A549 (cell line): ENCODE results near the gene SERPIND1. TPM values are rescaled to one million over a fixed set of nuclear protein-coding genes. Genes with fewer than 3 reads are reported as not detected.

Source experiments
- ATAC-seq, 2 experiments: fragments of 200-7000 bp in 1 of 2; fragments of >200 bp in 1 of 2; cut with Nextera tagmentation in 1 of 2; cut with Tn5 transposase in 1 of 2; 3 replicates each; pipeline versions ENCODE4 v1.8.0 to v1.9.1; 2018 to 2020; ENCODE audit warnings: mild to moderate bottlenecking in 1 of 2, moderate library complexity in 1 of 2
- CTCF ChIA-PET: fragments of 300-600 bp; sonication (Branson Sonifier 250); formaldehyde crosslinking; extraction: SDS; loops from one replicate; lab custom pipeline; 2021; ENCODE audit warnings: antibody characterized with exemption, inconsistent platforms; lab: Yijun Ruan, JAX
- POLR2A ChIA-PET: fragments of 350-600 bp; formaldehyde crosslinking; extraction: SDS; loops from one replicate; lab custom pipeline; 2021; ENCODE audit warnings: antibody characterized with exemption, inconsistent platforms; lab: Yijun Ruan, JAX
- DNase-seq, 2 experiments: peaks; one replicate each; pipeline versions ENCODE4 v3.0.0 to v3.0.0-alpha.2; 2011 to 2016; ENCODE audit warnings: low read depth in 1 of 2, low spot score in 1 of 2
- FAIRE-seq: peaks from 2 replicates; lab custom pipeline; 2011; peaks lifted over from hg19 to GRCh38; lab: Jason Lieb, UNC
- H3K27ac ChIP-seq, 2 experiments: fragments of >200 bp; sonication (Bioruptor Twin); formaldehyde crosslinking; 3 replicates each; pipeline ENCODE4 v1.5.1; 2016 to 2017
- H3K4me1 ChIP-seq: fragments of >200 bp; sonication (Bioruptor Twin); formaldehyde crosslinking; 3 replicates; pipeline ENCODE4 v1.6.1; 2016
- H3K4me2 ChIP-seq: fragments of >200 bp; sonication (Bioruptor Twin); formaldehyde crosslinking; 3 replicates; pipeline ENCODE4 v1.6.1; 2016
- H3K4me3 ChIP-seq: fragments of >200 bp; sonication (Bioruptor Twin); formaldehyde crosslinking; 3 replicates; pipeline ENCODE4 v1.5.1; 2016
- H3K9me3 ChIP-seq: fragments of >200 bp; sonication (Bioruptor Twin); formaldehyde crosslinking; 3 replicates; pipeline ENCODE4 v1.6.1; 2016
- ATOH8 ChIP-seq: fragments of 250-450 bp; sonication (Bioruptor Pico); IDR thresholded peaks from 2 replicates; pipeline ENCODE4 v1.5.0; 2020; ENCODE audit warnings: low read depth, mild to moderate bottlenecking, moderate library complexity
- CBX2 ChIP-seq: fragments of 200-600 bp; sonication (generic); IDR thresholded peaks from 2 replicates; pipeline ENCODE4 v1.6.1; 2016; ENCODE audit warnings: low read depth, mild to moderate bottlenecking, borderline replicate concordance
- CBX8 ChIP-seq: fragments of 200-600 bp; sonication (generic); IDR thresholded peaks from 2 replicates; pipeline ENCODE4 v1.6.1; 2016
- CEBPB ChIP-seq, 2 experiments: fragments of >200 bp in 1 of 2; sonication (Bioruptor Twin) in 1 of 2; formaldehyde crosslinking in 1 of 2; IDR thresholded peaks; 2 replicates each; pipeline ENCODE4 v1.6.1; 2012 to 2016
- CTCF ChIP-seq: fragments of >200 bp; sonication (Bioruptor Twin); formaldehyde crosslinking; IDR thresholded peaks from 3 replicates; pipeline ENCODE4 v1.5.1; 2016
- ELK1 ChIP-seq: fragments of 150-350 bp; IDR thresholded peaks from 2 replicates; pipeline ENCODE4 v1.6.1; 2014; ENCODE audit warnings: low read depth, mild to moderate bottlenecking, low read length
- EP300 ChIP-seq, 2 experiments: fragments of >200 bp; sonication (Bioruptor Twin); formaldehyde crosslinking; IDR thresholded peaks; 2 replicates in 1 of 2; 3 replicates in 1 of 2; pipeline ENCODE4 v1.6.1; 2016 to 2017
- FOSB ChIP-seq: fragments of 250-450 bp; sonication (Bioruptor Pico); IDR thresholded peaks from 2 replicates; pipeline ENCODE4 v1.5.0; 2020; ENCODE audit warnings: mild to moderate bottlenecking, moderate library complexity
- FOSL2 ChIP-seq, 2 experiments: fragments of 450-650 bp in 1 of 2; fragments of >200 bp in 1 of 2; sonication (Bioruptor Twin) in 1 of 2; formaldehyde crosslinking; IDR thresholded peaks; 2 replicates each; pipeline versions ENCODE4 v1.5.0 to v1.6.1; 2016 to 2020; ENCODE audit warnings: mild to moderate bottlenecking in 1 of 2, moderate library complexity in 1 of 2
- GATA3 ChIP-seq: IDR thresholded peaks from 2 replicates; pipeline ENCODE4 v1.6.1; 2012; ENCODE audit warnings: borderline replicate concordance
- HES2 ChIP-seq: fragments of >200 bp; sonication (Bioruptor Twin); formaldehyde crosslinking; IDR thresholded peaks from 2 replicates; pipeline ENCODE4 v1.6.1; 2016
- HOXB13 ChIP-seq: fragments of 250-450 bp; sonication (Bioruptor Pico); IDR thresholded peaks from 2 replicates; pipeline ENCODE4 v1.5.0; 2020; ENCODE audit warnings: low read depth, mild to moderate bottlenecking, moderate library complexity
- JUN ChIP-seq, 2 experiments: fragments of >200 bp; sonication (Bioruptor Twin); formaldehyde crosslinking; IDR thresholded peaks; 2 replicates in 1 of 2; 3 replicates in 1 of 2; pipeline ENCODE4 v1.6.1; 2016 to 2017
- KDM1A ChIP-seq: fragments of 200-600 bp; sonication (generic); IDR thresholded peaks from 2 replicates; pipeline ENCODE4 v1.6.1; 2016; ENCODE audit warnings: low read depth, mild to moderate bottlenecking
- MAFK ChIP-seq: fragments of 450-650 bp; IDR thresholded peaks from 2 replicates; pipeline ENCODE4 v1.6.1; 2014; ENCODE audit not compliant: partially characterized antibody
- MAX ChIP-seq: IDR thresholded peaks from 2 replicates; pipeline ENCODE4 v1.6.1; 2012
- MAZ ChIP-seq: fragments of 150-350 bp; IDR thresholded peaks from 2 replicates; pipeline ENCODE4 v1.6.1; 2014; ENCODE audit warnings: antibody characterized with exemption, low read depth, low read length, borderline replicate concordance
- MYC ChIP-seq: IDR thresholded peaks from 2 replicates; pipeline ENCODE4 v1.6.1; 2012; ENCODE audit warnings: mild to moderate bottlenecking, inconsistent platforms, low read length, improper control_type of control experiment, borderline replicate concordance
- NPAS2 ChIP-seq: fragments of 250-450 bp; sonication (Bioruptor Pico); IDR thresholded peaks from 2 replicates; pipeline ENCODE4 v1.8.0; 2022; ENCODE audit warnings: mild to moderate bottlenecking, moderate library complexity, borderline replicate concordance
- PHF8 ChIP-seq: fragments of 200-600 bp; sonication (generic); IDR thresholded peaks from 2 replicates; pipeline ENCODE4 v1.6.1; 2016; ENCODE audit warnings: low read depth, mild to moderate bottlenecking, antibody characterized with exemption, moderate library complexity, borderline replicate concordance
- POLR2AphosphoS2 ChIP-seq: conservative IDR thresholded peaks from 2 replicates; pipeline ENCODE4 v1.6.1; 2012; ENCODE audit warnings: low read length, improper control_type of control experiment, inconsistent platforms
- RAD21 ChIP-seq, 2 experiments: fragments of >200 bp in 1 of 2; sonication (Bioruptor Twin) in 1 of 2; formaldehyde crosslinking in 1 of 2; IDR thresholded peaks in 1 of 2; conservative IDR thresholded peaks in 1 of 2; 2 replicates in 1 of 2; 3 replicates in 1 of 2; pipeline ENCODE4 v1.6.1; 2012 to 2018; ENCODE audit warnings: inconsistent platforms in 1 of 2
- REST ChIP-seq: fragments of 200-600 bp; sonication (generic); IDR thresholded peaks from 2 replicates; pipeline ENCODE4 v1.6.1; 2016; ENCODE audit warnings: antibody characterized with exemption, mild to moderate bottlenecking, moderate library complexity
- RFX5 ChIP-seq: fragments of 450-650 bp; IDR thresholded peaks from 2 replicates; pipeline ENCODE4 v1.7.1; 2014; ENCODE audit warnings: antibody characterized with exemption, mild to moderate bottlenecking, moderate library complexity
- SMC3 ChIP-seq: fragments of >200 bp; sonication (Bioruptor Twin); formaldehyde crosslinking; IDR thresholded peaks from 3 replicates; pipeline ENCODE4 v1.6.1; 2018; ENCODE audit warnings: inconsistent platforms
- TFCP2L1 ChIP-seq: fragments of 250-450 bp; sonication (Bioruptor Pico); IDR thresholded peaks from 2 replicates; pipeline ENCODE4 v1.5.0; 2021; ENCODE audit warnings: mild to moderate bottlenecking
- USF2 ChIP-seq: fragments of 450-650 bp; IDR thresholded peaks from 2 replicates; pipeline ENCODE4 v1.6.1; 2014; ENCODE audit warnings: antibody characterized with exemption
- ZC3H11A ChIP-seq: fragments of 450-650 bp; IDR thresholded peaks from 2 replicates; pipeline ENCODE4 v1.6.1; 2014; ENCODE audit warnings: antibody characterized with exemption, mild to moderate bottlenecking
- ZNF302 ChIP-seq: fragments of 250-450 bp; sonication (Bioruptor Pico); IDR thresholded peaks from 2 replicates; pipeline ENCODE4 v1.9.0; 2021; ENCODE audit warnings: inconsistent platforms, mild to moderate bottlenecking, moderate library complexity
- WGBS: methylation state at CpG from one replicate; pipeline ENCODE4 v1.1.6; 2017; ENCODE audit errors: missing lambda C conversion rate; 5-methylcytosine and 5-hydroxymethylcytosine counted together
- polyA plus RNA-seq, 4 experiments: library from polyadenylated mRNA; depleted of rRNA in 3 of 4; stranded (reverse); fragments of >200 nt; fragmentation: RNase III in 1 of 4; extraction: RNeasy Plus Mini Kit Qiagen cat#74134 plus additional on column Dnase treatment in 1 of 4; gene quantifications; 2 replicates in 3 of 4; 3 replicates in 1 of 4; pipeline ENCODE4 v1.2.3, GENCODE V29; 2011 to 2017

The SERPIND1 gene
- polyA plus RNA-seq, 2 of the 4 experiments (the other 2 are of a cell fraction), result not detected

- H3K4me1 ChIP-seq, result peaks cover 24% of the 10 kb centered on the region
- H3K27ac ChIP-seq, result peak overlapping the region; percentile 53 to 83; a peak in 4 of 6 replicates
- TF ChIP-seq HOXB13 (no peak), SMC3 (peak; percentile 41; the same call in 2 of the 3 replicates), CTCF (peak; percentile 39), ZNF302 (no peak), NPAS2 (CRISPR knock-in tag) (no peak), CBX8 (no peak), PHF8 (no peak), KDM1A (no peak), RAD21 (conservative IDR thresholded peaks at IDR 0.05 in 1 of 2, IDR thresholded peaks at IDR 0.05 in 1 of 2) (peak; percentile 33 to 56; a peak in 4 of 5 replicates), RFX5 (no peak), FOSL2 (IDR thresholded peaks at IDR 0.05) (no peak), FOSL2 (CRISPR knock-in tag; IDR thresholded peaks at IDR 0.05) (peak; percentile 52), MAZ (no peak), MYC (no peak), USF2 (no peak), ELK1 (no peak), ZC3H11A (no peak), EP300 (IDR thresholded peaks at IDR 0.05) (peak in 1 of 2 experiments; percentile 36; a peak in 2 of 5 replicates), JUN (IDR thresholded peaks at IDR 0.05) (peak; percentile 31 to 32; a peak in 1 of 5 replicates), CBX2 (no peak), GATA3 (peak; percentile 59; the same call in 1 of the 2 replicates), FOSB (CRISPR knock-in tag) (no peak), POLR2AphosphoS2 (no peak), MAFK (peak; percentile 89), TFCP2L1 (CRISPR knock-in tag) (no peak), REST (no peak), CEBPB (IDR thresholded peaks at IDR 0.05) (peak; percentile 79 to 89), MAX (no peak), ATOH8 (no peak), HES2 (no peak)
- CTCF ChIA-PET, result interaction anchor here (0.6 to 1.5 kb wide), 10 partner anchors 10 to 279 kb away, joined by 3 to 9 read pairs (median 3); no protein-coding TSS in a partner anchor
- DNase-seq, result peak; percentile 69 to 85
- POLR2A ChIA-PET, result interaction anchor here (1.1 kb wide), 1 partner anchor 108 kb away, joined by 3 read pairs; no protein-coding TSS in a partner anchor
- 58% methylated on average over 10 of the region's 10 CpGs for WGBS
- H3K9me3 ChIP-seq, result no peaks in the 10 kb centered on the region
- ATAC-seq, result peak; percentile 96 to 99
- peak overlapping the region; percentile 49 for H3K4me2 ChIP-seq
- H3K4me3 ChIP-seq, result no peak overlapping the region
- no peak for FAIRE-seq
Observed at GRCh38 chr22:20777420-20778177, 3.7 kb downstream of the SERPIND1 start.
